Erythroblast (primary cell): ENCODE measurements around the gene IMMP1L.

Experiments
- DNase-seq, 2 experiments: peaks; one replicate each; lab custom pipeline; 2025; lab: John Stamatoyannopoulos, UW
- GATA1 ChIP-seq: IDR thresholded peaks from 2 replicates; pipeline ENCODE4 v1.6.1; 2011; ENCODE audit warnings: low read depth, mild to moderate bottlenecking, control low read depth, low read length, moderate library complexity
- POLR2A ChIP-seq: IDR thresholded peaks from 2 replicates; pipeline ENCODE4 v1.6.1; 2011; ENCODE audit warnings: mild to moderate bottlenecking, low read length

Gene IMMP1L

DNA sequence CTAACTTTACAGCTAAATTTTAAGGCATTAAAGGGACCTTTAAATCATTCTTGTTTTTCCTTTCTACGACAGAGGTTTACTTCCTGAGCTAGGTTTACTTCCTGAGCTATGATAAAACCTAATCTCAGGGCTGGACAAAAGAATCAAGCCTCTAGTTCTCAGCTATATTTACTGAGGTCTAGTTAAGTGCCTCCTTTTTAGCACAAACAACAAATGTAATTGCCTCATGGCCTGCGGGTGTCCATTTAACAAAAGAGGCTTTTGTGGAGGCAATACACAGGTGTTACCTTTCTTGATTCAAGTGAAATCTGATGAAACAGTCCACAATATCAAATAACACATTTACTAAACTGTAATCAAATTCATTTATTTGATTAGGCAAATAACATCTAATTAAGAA lies 67.3 kb downstream of the IMMP1L start:
- no peak for DNase-seq
- no peak for TF ChIP-seq POLR2A
- TF ChIP-seq GATA1 = no peak

GRCh38 chr11:31441296-31441695 lies 68.1 kb downstream of the IMMP1L start:
- TF ChIP-seq POLR2A = no peak
- no peak for TF ChIP-seq GATA1
- DNase-seq = no peak

GRCh38 chr11:31437742-31438435 lies 71.5 kb downstream of the IMMP1L start:
- TF ChIP-seq POLR2A (no peak), GATA1 (no peak)
- DNase-seq = no peak

DNA sequence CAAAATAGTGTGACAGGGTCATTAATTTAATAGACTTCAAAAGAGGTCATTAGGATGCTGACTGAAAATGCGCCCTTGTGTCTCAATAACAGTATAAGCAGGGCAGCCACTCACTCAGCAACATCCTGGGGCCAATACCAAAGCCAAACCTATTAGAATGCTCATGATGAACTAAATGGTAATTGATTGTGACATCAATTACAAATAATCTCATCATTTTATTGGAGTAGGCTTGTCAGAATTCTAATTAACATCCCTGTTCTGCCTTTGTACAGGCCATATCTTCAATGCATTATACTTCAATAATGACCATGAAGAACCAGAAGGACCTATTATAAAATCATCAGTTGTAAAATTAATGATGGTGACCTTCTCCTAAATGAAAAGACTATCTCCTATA lies 75.6 kb downstream of the IMMP1L start:
- no peak for TF ChIP-seq GATA1
- TF ChIP-seq POLR2A = no peak

DNA sequence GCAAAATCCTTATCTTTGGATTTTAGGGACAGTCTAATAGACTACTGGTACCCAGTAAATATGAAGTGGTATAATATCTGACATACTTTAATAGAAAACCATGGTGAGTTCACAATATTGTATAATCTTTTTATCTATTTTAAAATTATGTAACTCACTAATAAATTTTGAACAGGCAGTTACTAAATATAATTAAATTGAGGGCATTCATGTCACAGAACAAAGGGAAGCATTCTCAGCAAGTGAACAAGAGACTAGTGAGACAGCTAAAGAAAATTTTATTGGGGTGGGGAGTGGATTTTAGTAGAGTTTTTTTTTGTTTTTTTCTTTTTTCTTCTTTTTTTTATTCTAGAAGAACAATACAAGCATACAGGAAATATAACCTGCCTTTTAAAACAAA lies 84.8 kb downstream of the IMMP1L start:
- TF ChIP-seq GATA1 (no peak), POLR2A (no peak)
- no peak for DNase-seq

More for the DNA sequence above, 75.6 kb downstream of the IMMP1L start:
- DNase-seq = no peak

DNA sequence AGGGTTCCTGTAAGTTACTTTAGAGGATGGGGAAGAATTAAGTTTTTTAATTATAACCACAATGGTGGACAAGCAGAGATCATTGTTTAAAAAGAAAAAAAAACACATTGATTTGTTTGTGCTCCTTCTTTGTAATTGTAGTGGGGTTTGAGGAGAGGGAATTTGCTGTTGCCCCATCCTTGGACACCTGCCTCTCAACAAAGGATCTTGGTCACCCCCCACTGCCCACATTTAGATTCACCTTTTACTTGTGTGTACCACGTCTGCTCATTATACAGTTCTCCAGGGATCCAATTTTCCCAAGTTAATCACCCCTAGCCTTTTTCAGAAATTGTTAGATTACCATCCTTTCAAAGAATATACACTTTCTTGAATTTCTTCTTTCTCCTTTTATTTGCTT lies 86.7 kb downstream of the IMMP1L start:
- TF ChIP-seq GATA1 (no peak), POLR2A (no peak)

DNA sequence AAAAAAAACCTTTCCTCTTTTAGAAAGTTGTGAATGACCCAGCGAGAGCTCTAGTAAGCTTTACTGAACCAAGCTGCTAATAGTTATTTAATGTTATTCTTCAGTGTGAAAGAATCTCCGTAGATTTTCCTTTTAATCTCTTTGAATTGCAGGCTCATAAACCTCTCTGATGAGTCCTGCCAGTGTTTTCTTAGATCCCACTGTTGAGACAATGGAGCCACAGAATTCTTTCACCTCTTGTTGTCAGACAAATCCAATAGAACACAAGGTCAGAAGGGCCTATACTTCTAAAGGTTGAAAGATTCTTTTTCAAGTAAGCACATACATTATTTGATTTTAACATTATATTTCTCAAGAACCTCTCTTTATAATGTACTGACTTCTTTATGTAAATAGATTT lies 87.6 kb downstream of the IMMP1L start:
- no peak for TF ChIP-seq GATA1
- no peak for TF ChIP-seq POLR2A
- no peak for DNase-seq

More for the DNA sequence above, 86.7 kb downstream of the IMMP1L start:
- no peak for DNase-seq

GRCh38 chr11:31419669-31420068 lies 89.8 kb downstream of the IMMP1L start:
- TF ChIP-seq POLR2A (no peak), GATA1 (no peak)
- no peak for DNase-seq

GRCh38 chr11:31419138-31419537 lies 90.3 kb downstream of the IMMP1L start:
- TF ChIP-seq POLR2A (no peak), GATA1 (no peak)
- DNase-seq = peak in 1 of 2 experiments; percentile 17

DNA sequence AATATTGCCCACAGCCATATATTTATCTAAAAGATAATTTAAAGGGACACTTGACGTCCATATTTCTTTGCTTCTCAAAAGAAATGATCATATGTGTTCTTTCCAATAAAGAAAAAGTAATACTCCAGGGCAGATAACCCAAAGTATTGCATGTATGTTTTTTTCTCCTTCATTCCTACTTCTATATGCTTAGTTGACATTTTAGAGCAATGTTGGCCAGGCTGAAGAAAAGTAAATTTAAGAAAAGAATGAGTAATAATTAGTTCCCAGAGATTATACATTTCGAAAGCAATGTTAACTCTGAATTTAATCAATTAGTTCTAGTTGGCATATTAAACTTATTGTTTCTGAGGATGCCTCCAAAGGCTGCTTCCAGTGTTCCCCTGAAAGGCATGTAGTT lies 91.6 kb downstream of the IMMP1L start:
- TF ChIP-seq GATA1 (no peak), POLR2A (no peak)
- no peak for DNase-seq

DNA sequence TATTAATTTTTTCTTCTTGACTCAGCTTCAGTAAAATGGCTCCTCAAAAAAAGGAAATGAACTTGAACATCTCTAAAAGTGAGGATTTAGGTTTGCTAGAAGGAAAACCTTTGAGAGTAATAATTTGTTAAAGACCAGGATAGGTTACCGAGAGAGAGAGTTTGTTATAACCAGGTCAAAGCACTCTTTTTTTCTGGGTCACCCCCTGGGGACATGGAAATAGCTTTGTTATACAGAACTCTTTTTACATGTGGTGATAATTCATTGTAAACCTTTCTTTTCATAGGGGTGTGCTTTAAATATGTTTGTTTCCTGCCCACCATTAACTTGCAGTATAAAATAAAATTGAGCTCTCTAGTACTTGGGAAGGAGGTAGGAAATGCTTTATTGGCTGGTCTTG lies 92.1 kb downstream of the IMMP1L start:
- TF ChIP-seq GATA1 (no peak), POLR2A (no peak)
- DNase-seq = no peak

- TF ChIP-seq GATA1 (no peak), POLR2A (no peak)
- peak; percentile 2 to 58 for DNase-seq
Observed at GRCh38 chr11:31415435-31415834, 94.0 kb downstream of the IMMP1L start.

GRCh38 chr11:31414338-31414737 lies 95.1 kb downstream of the IMMP1L start:
- DNase-seq = no peak
- TF ChIP-seq GATA1 (no peak), POLR2A (no peak)

GRCh38 chr11:31412946-31413345 lies 96.5 kb downstream of the IMMP1L start:
- DNase-seq = no peak
- no peak for TF ChIP-seq POLR2A
- TF ChIP-seq GATA1 = no peak

DNA sequence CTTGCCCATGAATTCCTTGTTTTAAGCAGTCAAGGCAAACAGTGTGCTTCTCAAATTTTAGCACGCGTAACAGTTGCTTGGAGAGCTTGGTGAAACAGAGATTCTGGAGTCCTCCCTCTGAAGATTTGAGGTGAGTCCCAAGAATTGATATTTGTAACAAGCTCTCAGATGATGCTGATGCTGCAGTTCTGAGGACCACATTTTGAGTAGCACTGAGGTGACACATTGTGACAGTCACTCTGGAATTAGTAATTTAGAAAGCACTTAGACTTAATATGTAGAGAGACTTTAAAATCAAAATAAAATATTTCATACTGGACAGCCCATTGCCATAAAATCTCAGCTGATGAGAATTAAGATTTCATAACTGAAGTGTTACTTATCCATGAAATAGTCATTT lies 101.2 kb downstream of the IMMP1L start:
- no peak for DNase-seq
- no peak for TF ChIP-seq GATA1
- TF ChIP-seq POLR2A = no peak

- DNase-seq = no peak
Observed at GRCh38 chr11:31404614-31405013, 104.8 kb downstream of the IMMP1L start.

More at GRCh38 chr11:31404614-31405013, 104.8 kb downstream of the IMMP1L start:
- TF ChIP-seq POLR2A = no peak
- TF ChIP-seq GATA1 = no peak
